HG03066 (cell line): ENCODE measurements around the gene RBM25.

Source experiments
- ATAC-seq: cut with Tn5 transposase; IDR thresholded peaks from one replicate; pipeline ENCODE4 v1.9.1; 2021; ENCODE audit warnings: low read depth; ENCODE audit not compliant: unreplicated experiment

The RBM25 gene

GRCh38 chr14:73102806-73103497 is 44.6 kb downstream of the RBM25 start:
- no peak for ATAC-seq

- ATAC-seq: no peak
Measured at GRCh38 chr14:73105050-73105449, 46.7 kb downstream of the RBM25 start.

- ATAC-seq: no peak
Measured at GRCh38 chr14:73105727-73106126, 47.4 kb downstream of the RBM25 start.

- no peak for ATAC-seq
Measured at GRCh38 chr14:73116079-73116665, 57.8 kb downstream of the RBM25 start.

- no peak for ATAC-seq
Measured at GRCh38 chr14:73124180-73124894, 66.0 kb downstream of the RBM25 start.

- no peak for ATAC-seq
Measured at GRCh38 chr14:73125169-73125588, 66.8 kb downstream of the RBM25 start.

GRCh38 chr14:73125746-73126145 is 67.4 kb downstream of the RBM25 start:
- no peak for ATAC-seq

- ATAC-seq: no peak
Measured at GRCh38 chr14:73133795-73134194, 75.5 kb downstream of the RBM25 start.

GRCh38 chr14:73136085-73136386 is 77.7 kb downstream of the RBM25 start:
- no peak for ATAC-seq

GRCh38 chr14:73136387-73137225 is 78.3 kb downstream of the RBM25 start, which contains the start of gene PSEN1:
Gene PSEN1 (plus strand): TSS chr14:73136507. CDS start chr14:73148020, 11,513 bp downstream.
- ATAC-seq: peak; percentile 88

GRCh38 chr14:73140811-73141323 is 82.5 kb downstream of the RBM25 start:
- no peak for ATAC-seq

- no peak for ATAC-seq
Measured at GRCh38 chr14:73142216-73142615, 83.9 kb downstream of the RBM25 start.

- no peak for ATAC-seq
Measured at GRCh38 chr14:73143003-73143402, 84.7 kb downstream of the RBM25 start.

- no peak for ATAC-seq
Measured at GRCh38 chr14:73143617-73144016, 85.3 kb downstream of the RBM25 start.

GRCh38 chr14:73145371-73145770 is 87.0 kb downstream of the RBM25 start:
- ATAC-seq: no peak

GRCh38 chr14:73146111-73146510 is 87.8 kb downstream of the RBM25 start:
- no peak for ATAC-seq

GRCh38 chr14:73149753-73150152 is 91.4 kb downstream of the RBM25 start:
- no peak for ATAC-seq

GRCh38 chr14:73153272-73153671 is 94.9 kb downstream of the RBM25 start:
- no peak for ATAC-seq

GRCh38 chr14:73162251-73162650 is 103.9 kb downstream of the RBM25 start:
- ATAC-seq: no peak

GRCh38 chr14:73166399-73166798 is 108.1 kb downstream of the RBM25 start:
- ATAC-seq: no peak

- ATAC-seq: no peak
Measured at GRCh38 chr14:73167727-73168126, 109.4 kb downstream of the RBM25 start.
